Stimulated activated CD4-positive, alpha-beta T cell treated with anti-CD3 and anti-CD28 coated beads, Interleukin-1b, Interleukin-23, amount 100 ng/mL, for 24 hours (primary cell): ENCODE measurements around the gene POLE3.
"Not testable (repeated sequence)": the region's sequence is repeated elsewhere in the genome, so short reads cannot be mapped to it uniquely, and the experiment has no call there.

Source experiments
- DNase-seq, 4 experiments: peaks; one replicate each; pipeline ENCODE4 v3.0.0-alpha.2; 2020; ENCODE audit warnings: low read depth in 4 of 4, low spot score in 1 of 4

The POLE3 gene

GRCh38 chr9:113379094-113379828 is 31.2 kb downstream of the POLE3 start:
- not testable (repeated sequence) for DNase-seq

- DNase-seq = peak; percentile 41 to 73 (median 70)
Measured at GRCh38 chr9:113376634-113377567, 33.6 kb downstream of the POLE3 start, which contains the start of gene HDHD3. HDHD3 (minus strand) TSS chr9:113376986; CDS start chr9:113374354, 2,632 bp downstream.

- DNase-seq = no peak
Measured at GRCh38 chr9:113375057-113376023, 35.1 kb downstream of the POLE3 start.

- DNase-seq = no peak
Measured at GRCh38 chr9:113373676-113374392, 36.6 kb downstream of the POLE3 start.

- DNase-seq = no peak
Measured at GRCh38 chr9:113373256-113373655, 37.2 kb downstream of the POLE3 start.

GRCh38 chr9:113372059-113372458 is 38.4 kb downstream of the POLE3 start:
- DNase-seq = no peak

GRCh38 chr9:113370806-113371325 is 39.6 kb downstream of the POLE3 start:
- no peak for DNase-seq

GRCh38 chr9:113369855-113370140 is 40.7 kb downstream of the POLE3 start:
- no peak for DNase-seq

- DNase-seq = no peak
Measured at GRCh38 chr9:113368982-113369854, 41.3 kb downstream of the POLE3 start.

GRCh38 chr9:113368348-113368981 is 42.0 kb downstream of the POLE3 start:
- no peak for DNase-seq

GRCh38 chr9:113365652-113366051 is 44.8 kb downstream of the POLE3 start:
- not testable (repeated sequence) for DNase-seq

- no peak for DNase-seq
Measured at GRCh38 chr9:113364951-113365350, 45.5 kb downstream of the POLE3 start.

- no peak for DNase-seq
Measured at GRCh38 chr9:113363336-113363735, 47.1 kb downstream of the POLE3 start.

- peak in 1 of 4 experiments; percentile 18 for DNase-seq
Measured at GRCh38 chr9:113361304-113362018, 49.0 kb downstream of the POLE3 start.

GRCh38 chr9:113360242-113360842 is 50.1 kb downstream of the POLE3 start:
- no peak for DNase-seq

- no peak for DNase-seq
Measured at GRCh38 chr9:113359385-113359784, 51.1 kb downstream of the POLE3 start.
